CD4-positive, alpha-beta T cell treated with Interleukin-6 at 100 ng/mL for 8 hours (primary cell): ENCODE results near the gene CCDC174.
"Not testable (repeated sequence)": the region's sequence is repeated elsewhere in the genome, so short reads cannot be mapped to it uniquely, and the experiment has no call there.

Experiments
- DNase-seq: peaks from one replicate; pipeline ENCODE4 v3.0.0-alpha.2; 2020; ENCODE audit warnings: mixed read lengths, low spot score

The CCDC174 gene

GRCh38 chr3:14652360-14652907, 872 bp downstream of the CCDC174 start:
- not testable (repeated sequence) for DNase-seq

GRCh38 chr3:14657579-14657978, 6.0 kb downstream of the CCDC174 start:
- no peak for DNase-seq

- DNase-seq: no peak
These were observed 7.4 kb downstream of the CCDC174 start for GRCh38 chr3:14658978-14659377.

- no peak for DNase-seq
These were observed 9.4 kb downstream of the CCDC174 start for GRCh38 chr3:14660942-14661341.

- DNase-seq: no peak
These were observed 12.0 kb downstream of the CCDC174 start for GRCh38 chr3:14663396-14664135.

GRCh38 chr3:14664170-14664569, 12.6 kb downstream of the CCDC174 start:
- DNase-seq: no peak

GRCh38 chr3:14672588-14672987, 21.0 kb downstream of the CCDC174 start:
- no peak for DNase-seq

GRCh38 chr3:14674841-14675240, 23.3 kb downstream of the CCDC174 start, which contains the start of gene C3orf20:
TSS of gene C3orf20 (plus strand) at chr3:14675141. CDS start at chr3:14682714, 7,573 bp downstream.
- no peak for DNase-seq

- DNase-seq: no peak
These were observed 25.3 kb downstream of the CCDC174 start for GRCh38 chr3:14676881-14677280.

- DNase-seq: no peak
These were observed 26.5 kb downstream of the CCDC174 start for GRCh38 chr3:14678015-14678503.

GRCh38 chr3:14680115-14680514, 28.6 kb downstream of the CCDC174 start:
- no peak for DNase-seq

- DNase-seq: no peak
These were observed 29.2 kb downstream of the CCDC174 start for GRCh38 chr3:14680716-14681115.

GRCh38 chr3:14684447-14684846, 32.9 kb downstream of the CCDC174 start:
- no peak for DNase-seq

GRCh38 chr3:14685179-14685578, 33.6 kb downstream of the CCDC174 start:
- DNase-seq: no peak

- DNase-seq: no peak
These were observed 35.8 kb downstream of the CCDC174 start for GRCh38 chr3:14687360-14687759.

- DNase-seq: no peak
These were observed 37.0 kb downstream of the CCDC174 start for GRCh38 chr3:14688525-14688924.

- no peak for DNase-seq
These were observed 37.9 kb downstream of the CCDC174 start for GRCh38 chr3:14689247-14689980.

- no peak for DNase-seq
These were observed 39.7 kb downstream of the CCDC174 start for GRCh38 chr3:14691239-14691638.

- DNase-seq: no peak
These were observed 40.2 kb downstream of the CCDC174 start for GRCh38 chr3:14691719-14692118.

- DNase-seq: no peak
These were observed 47.2 kb downstream of the CCDC174 start for GRCh38 chr3:14698601-14699244.

GRCh38 chr3:14699643-14700042, 48.1 kb downstream of the CCDC174 start:
- no peak for DNase-seq

GRCh38 chr3:14700891-14701290, 49.3 kb downstream of the CCDC174 start:
- no peak for DNase-seq
